Erythroblast (primary cell): Measurements from ENCODE around the gene ZBTB34.

Experiments
- GATA1 ChIP-seq: IDR thresholded peaks from 2 replicates; pipeline ENCODE4 v1.6.1; 2011; ENCODE audit warnings: low read depth, mild to moderate bottlenecking, control low read depth, low read length, moderate library complexity
- POLR2A ChIP-seq: IDR thresholded peaks from 2 replicates; pipeline ENCODE4 v1.6.1; 2011; ENCODE audit warnings: mild to moderate bottlenecking, low read length

GRCh38 chr9:126859111-126859510 is 1.3 kb upstream of the ZBTB34 start:
- TF ChIP-seq POLR2A (no peak), GATA1 (no peak)
